Osteoblast (primary cell): ENCODE results near the gene NT5E. TPM values are rescaled to one million over a fixed set of nuclear protein-coding genes. Genes with fewer than 3 reads are reported as not detected.

Source experiments
- DNase-seq: peaks from one replicate; pipeline ENCODE4 v3.0.0; 2011; ENCODE audit warnings: low spot score, mixed read lengths; ENCODE audit not compliant: insufficient read length; ENCODE audit errors: missing footprints
- H2AFZ ChIP-seq: 2 replicates; pipeline ENCODE4 v1.6.0; 2011; ENCODE audit warnings: mild to moderate bottlenecking, low read length
- H3K27ac ChIP-seq: 2 replicates; pipeline ENCODE4 v1.5.1; 2011; ENCODE audit warnings: mild to moderate bottlenecking, low read depth, low read length, moderate library complexity
- H3K27me3 ChIP-seq: 2 replicates; pipeline ENCODE4 v1.6.0; 2012; ENCODE audit warnings: mild to moderate bottlenecking, control low read depth, inconsistent platforms, low read length, moderate library complexity; ENCODE audit not compliant: insufficient read depth
- H3K36me3 ChIP-seq: 2 replicates; pipeline ENCODE4 v1.5.1; 2011; ENCODE audit warnings: mild to moderate bottlenecking, low read length, control low read depth, moderate library complexity; ENCODE audit not compliant: insufficient read depth
- H3K4me1 ChIP-seq: 2 replicates; pipeline ENCODE4 v1.5.1; 2011; ENCODE audit warnings: mild to moderate bottlenecking, low read length, control low read depth, moderate library complexity; ENCODE audit not compliant: insufficient read depth
- H3K4me2 ChIP-seq: 2 replicates; pipeline ENCODE4 v1.6.0; 2011; ENCODE audit warnings: mild to moderate bottlenecking, low read length; ENCODE audit not compliant: insufficient read depth
- H3K4me3 ChIP-seq: fragments of 200-600 bp; sonication (generic); 3 replicates; pipeline ENCODE4 v1.5.1; 2012; ENCODE audit warnings: mild to moderate bottlenecking, low read length, inconsistent platforms; ENCODE audit not compliant: insufficient read depth
- H3K79me2 ChIP-seq: 2 replicates; pipeline ENCODE4 v1.6.0; 2012; ENCODE audit warnings: mild to moderate bottlenecking, low read length, control low read depth, inconsistent platforms; ENCODE audit not compliant: insufficient read depth
- H3K9me3 ChIP-seq: 2 replicates; pipeline ENCODE4 v1.5.1; 2011; ENCODE audit warnings: low read depth, low read length, control low read depth
- H4K20me1 ChIP-seq: 2 replicates; pipeline ENCODE4 v1.6.0; 2012; ENCODE audit warnings: mild to moderate bottlenecking, low read length, control low read depth; ENCODE audit not compliant: insufficient read depth
- CTCF ChIP-seq: IDR thresholded peaks from 2 replicates; pipeline ENCODE4 v1.5.1; 2011; ENCODE audit warnings: mild to moderate bottlenecking, low read depth, low read length, moderate library complexity; ENCODE audit errors: extremely low read depth
- total RNA-seq: library from RNA; depleted of rRNA; stranded (reverse); fragments of >200 nt; gene quantifications from 2 replicates; pipeline ENCODE4 v1.2.3, GENCODE V29; 2012

NT5E gene
- total RNA-seq, 1 donor: 219 TPM

GRCh38 chr6:85404564-85405174, 45.2 kb upstream of the NT5E start:
- Histone ChIP-seq H3K4me1 (peaks cover 56% of the 10 kb centered on the region), H3K79me2 (no peaks in the 10 kb centered on the region), H3K27ac (peak overlapping the region; percentile 98), H3K36me3 (no peaks in the 10 kb centered on the region), H4K20me1 (no peaks in the 10 kb centered on the region), H2AFZ (no peak overlapping the region), H3K4me3 (peak overlapping the region; percentile 46), H3K27me3 (no peaks in the 10 kb centered on the region), H3K4me2 (peak overlapping the region; percentile 71), H3K9me3 (no peaks in the 10 kb centered on the region)
- DNase-seq: peak; percentile 94
- TF ChIP-seq CTCF: no peak

- Histone ChIP-seq H3K9me3 (no peaks in the 10 kb centered on the region), H2AFZ (peak overlapping the region; percentile 2), H4K20me1 (no peaks in the 10 kb centered on the region), H3K27me3 (no peaks in the 10 kb centered on the region), H3K4me3 (peak overlapping the region; percentile 12), H3K36me3 (no peaks in the 10 kb centered on the region), H3K27ac (peak overlapping the region; percentile 98), H3K4me2 (peak overlapping the region; percentile 71), H3K4me1 (peaks cover 56% of the 10 kb centered on the region), H3K79me2 (no peaks in the 10 kb centered on the region)
- TF ChIP-seq CTCF: no peak
- no peak for DNase-seq
Measured at GRCh38 chr6:85405175-85405852, 44.6 kb upstream of the NT5E start.

- no peak for TF ChIP-seq CTCF
- Histone ChIP-seq H3K4me3 (peak overlapping the region; percentile 0), H3K4me2 (peak overlapping the region; percentile 71), H3K27me3 (no peaks in the 10 kb centered on the region), H3K36me3 (no peaks in the 10 kb centered on the region), H3K9me3 (no peaks in the 10 kb centered on the region), H3K4me1 (peaks cover 56% of the 10 kb centered on the region), H4K20me1 (no peaks in the 10 kb centered on the region), H3K79me2 (no peaks in the 10 kb centered on the region), H3K27ac (peak overlapping the region; percentile 98), H2AFZ (peak overlapping the region; percentile 2)
- DNase-seq: no peak
Measured at GRCh38 chr6:85405853-85406198, 44.1 kb upstream of the NT5E start.

- H3K4me2 ChIP-seq: no peak overlapping the region
- no peaks in the 10 kb centered on the region for H4K20me1 ChIP-seq
- H3K27ac ChIP-seq: peak overlapping the region; percentile 98
- no peak overlapping the region for H3K4me3 ChIP-seq
- no peaks in the 10 kb centered on the region for H3K9me3 ChIP-seq
- no peak for TF ChIP-seq CTCF
- no peak for DNase-seq
- H3K27me3 ChIP-seq: no peaks in the 10 kb centered on the region
- H3K36me3 ChIP-seq: no peaks in the 10 kb centered on the region
- H3K4me1 ChIP-seq: peaks cover 51% of the 10 kb centered on the region
- H3K79me2 ChIP-seq: no peaks in the 10 kb centered on the region
- H2AFZ ChIP-seq: peak overlapping the region; percentile 42
Measured at GRCh38 chr6:85406641-85407075, 43.2 kb upstream of the NT5E start.
